DND-41 (cell line): ENCODE results near the gene CEP295NL.

Experiments
- CTCF ChIP-seq: IDR thresholded peaks from 2 replicates; pipeline ENCODE4 v1.5.1; 2012; ENCODE audit warnings: borderline replicate concordance, low read length, moderate library complexity, mild to moderate bottlenecking; ENCODE audit not compliant: poor library complexity, severe bottlenecking; ENCODE audit errors: extremely low read depth
- EZH2 ChIP-seq: IDR thresholded peaks from 3 replicates; pipeline ENCODE4 v1.6.1; 2012; ENCODE audit warnings: borderline replicate concordance, low read depth, mild to moderate bottlenecking, moderate library complexity, low read length, inconsistent platforms; ENCODE audit not compliant: severe bottlenecking

DNA sequence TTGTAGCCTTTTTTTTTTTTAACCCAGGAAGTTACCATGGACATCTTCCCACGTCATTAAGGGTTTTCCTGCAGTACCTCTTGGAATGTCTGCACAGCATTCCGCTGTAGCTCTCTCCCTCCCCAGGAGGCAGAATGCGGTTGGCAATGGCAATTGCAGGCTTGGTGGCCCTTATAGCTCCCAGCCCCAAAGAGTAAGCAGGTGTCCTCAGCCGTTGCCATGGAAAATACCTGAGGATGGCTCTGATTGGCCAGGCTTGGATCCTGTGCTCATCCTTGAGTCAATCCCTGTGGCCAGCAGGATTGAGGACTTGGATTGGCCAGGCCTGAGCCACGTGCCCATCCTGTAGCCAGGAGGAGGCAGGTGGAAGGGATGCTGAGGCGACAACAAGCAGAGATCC lies 37.7 kb upstream of the CEP295NL start:
- TF ChIP-seq CTCF (no peak), EZH2 (no peak)
